GM20000 (cell line): ENCODE data around the gene PLET1.

Experiments
- DNase-seq: peaks from one replicate; pipeline ENCODE4 v3.0.0; 2012; ENCODE audit warnings: low spot score
- TF ChIP-seq, protein P1 (sequence below): IDR thresholded peaks from 2 replicates; pipeline ENCODE4 v1.5.1; 2012; ENCODE audit warnings: mild to moderate bottlenecking, control low read depth; ENCODE audit errors: extremely low read depth, missing control alignments

PLET1 gene

DNA sequence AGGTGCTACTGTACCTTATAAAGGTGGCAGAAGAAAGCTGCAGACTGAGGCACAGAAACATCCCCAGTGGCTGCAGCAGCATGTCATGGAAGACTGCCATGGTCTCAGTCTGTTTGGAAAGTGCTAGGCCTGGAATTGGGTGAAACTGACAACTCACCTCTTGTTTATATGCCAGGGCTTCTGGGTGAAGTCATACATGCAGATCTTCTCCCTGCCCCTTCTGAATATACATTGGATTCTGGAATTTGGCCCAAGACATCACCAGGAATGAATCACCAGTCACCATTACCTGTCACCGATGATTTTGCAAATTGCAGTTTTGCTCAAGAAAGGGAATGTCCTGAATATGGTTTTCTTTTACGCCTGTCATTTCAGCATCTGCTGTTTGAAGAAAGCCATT, at the start of gene PLET1:
Gene PLET1 (minus strand): TSS at position 371 of the 400 bp plus-strand sequence. CDS start 271 bp downstream, at position 100.
- DNase-seq: no peak
- TF ChIP-seq, protein P1, sequence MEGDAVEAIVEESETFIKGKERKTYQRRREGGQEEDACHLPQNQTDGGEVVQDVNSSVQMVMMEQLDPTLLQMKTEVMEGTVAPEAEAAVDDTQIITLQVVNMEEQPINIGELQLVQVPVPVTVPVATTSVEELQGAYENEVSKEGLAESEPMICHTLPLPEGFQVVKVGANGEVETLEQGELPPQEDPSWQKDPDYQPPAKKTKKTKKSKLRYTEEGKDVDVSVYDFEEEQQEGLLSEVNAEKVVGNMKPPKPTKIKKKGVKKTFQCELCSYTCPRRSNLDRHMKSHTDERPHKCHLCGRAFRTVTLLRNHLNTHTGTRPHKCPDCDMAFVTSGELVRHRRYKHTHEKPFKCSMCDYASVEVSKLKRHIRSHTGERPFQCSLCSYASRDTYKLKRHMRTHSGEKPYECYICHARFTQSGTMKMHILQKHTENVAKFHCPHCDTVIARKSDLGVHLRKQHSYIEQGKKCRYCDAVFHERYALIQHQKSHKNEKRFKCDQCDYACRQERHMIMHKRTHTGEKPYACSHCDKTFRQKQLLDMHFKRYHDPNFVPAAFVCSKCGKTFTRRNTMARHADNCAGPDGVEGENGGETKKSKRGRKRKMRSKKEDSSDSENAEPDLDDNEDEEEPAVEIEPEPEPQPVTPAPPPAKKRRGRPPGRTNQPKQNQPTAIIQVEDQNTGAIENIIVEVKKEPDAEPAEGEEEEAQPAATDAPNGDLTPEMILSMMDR: no peak

- no peak for DNase-seq
- TF ChIP-seq, protein P1: no peak
These were observed 49.8 kb upstream of the PLET1 start for GRCh38 chr11:112310419-112310818.

- TF ChIP-seq, protein P1: no peak
These were observed 48.0 kb upstream of the PLET1 start for GRCh38 chr11:112308651-112309050.

GRCh38 chr11:112307616-112308015, 47.0 kb upstream of the PLET1 start:
- TF ChIP-seq, protein P1: no peak
- DNase-seq: no peak

More at GRCh38 chr11:112308651-112309050, 48.0 kb upstream of the PLET1 start:
- DNase-seq: no peak

GRCh38 chr11:112306230-112306629, 45.6 kb upstream of the PLET1 start:
- no peak for DNase-seq
- TF ChIP-seq, protein P1: no peak

- TF ChIP-seq, protein P1: no peak
- DNase-seq: no peak
These were observed 44.3 kb upstream of the PLET1 start for GRCh38 chr11:112304914-112305313.

DNA sequence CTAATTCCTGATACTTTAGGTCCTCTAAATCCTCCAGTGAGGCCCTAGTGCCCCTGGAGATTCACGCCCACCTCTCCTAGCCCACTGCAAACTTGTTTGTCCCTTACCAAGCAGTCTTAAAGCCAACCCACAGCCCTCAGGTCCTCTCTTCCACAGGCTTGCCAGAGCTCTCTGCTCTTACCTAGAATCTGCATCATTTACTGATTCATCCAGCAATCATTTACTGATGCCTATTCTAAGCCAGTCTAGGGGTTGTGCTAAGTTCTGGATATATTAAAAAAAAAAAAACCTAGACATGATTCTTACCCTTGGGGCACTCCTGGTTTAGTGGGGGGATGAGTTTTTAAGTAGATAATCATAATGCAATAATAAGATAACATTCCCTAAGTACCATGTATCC, 43.0 kb upstream of the PLET1 start:
- DNase-seq: no peak

More for the DNA sequence above, 43.0 kb upstream of the PLET1 start:
- TF ChIP-seq, protein P1: no peak
